Esophagus mucosa (tissue), 1 donor: ENCODE data around the gene NAA30. TPM values are rescaled to one million over a fixed set of nuclear protein-coding genes. Genes with fewer than 3 reads are reported as not detected.
"Not testable (repeated sequence)": the region's sequence is repeated elsewhere in the genome, so short reads cannot be mapped to it uniquely, and the experiment has no call there.

Experiments used
- ATAC-seq: fragments of 200-7000 bp; cut with Tn5 transposase; one replicate; pipeline ENCODE4 v1.9.1; 2020
- total RNA-seq: library from RNA; stranded (reverse); gene quantifications from one replicate; pipeline ENCODE4 v1.2.4, GENCODE V29; 2023
- donor health status: DM: yes; HTN: yes; CAD: no.

Gene NAA30
- 10.5 TPM for total RNA-seq

- peak; percentile 97 for ATAC-seq
These were observed at the start of gene NAA30 for GRCh38 chr14:57390037-57390805. TSS of gene NAA30 (plus strand) at chr14:57390586. CDS start at chr14:57390958, 372 bp downstream.

DNA sequence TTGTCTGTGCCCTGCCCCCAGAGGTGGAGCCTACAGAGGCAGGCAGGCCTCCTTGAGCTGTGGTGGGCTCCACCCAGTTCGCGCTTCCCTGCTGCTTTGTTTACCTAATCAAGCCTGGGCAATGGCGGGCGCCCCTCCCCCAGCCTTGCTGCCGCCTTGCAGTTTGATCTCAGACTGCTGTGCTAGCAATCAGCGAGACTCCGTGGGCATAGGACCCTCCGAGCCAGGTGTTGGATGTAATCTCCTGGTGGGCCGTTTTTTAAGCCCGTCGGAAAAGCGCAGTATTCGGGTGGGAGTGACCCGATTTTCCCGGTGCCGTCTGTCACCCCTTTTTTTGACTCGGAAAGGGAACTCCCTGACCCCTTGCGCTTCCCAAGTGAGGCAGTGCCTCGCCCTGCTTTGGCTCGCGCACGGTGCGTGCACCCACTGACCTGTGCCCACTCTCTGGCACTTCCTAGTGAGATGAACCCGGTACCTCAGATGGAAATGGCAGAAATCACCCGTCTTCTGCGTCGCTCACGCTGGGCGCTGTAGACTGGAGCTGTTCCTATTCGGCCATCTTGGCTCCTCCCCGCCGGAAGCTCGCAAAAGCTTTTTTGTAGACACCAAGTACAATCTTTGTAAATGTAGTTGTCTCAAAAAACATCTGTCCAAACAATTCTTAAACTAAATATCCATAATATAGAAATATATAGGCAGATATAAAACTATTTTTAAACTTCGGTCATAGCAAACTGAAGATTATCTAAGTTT lies 46.7 kb upstream of the NAA30 start:
- not testable (repeated sequence) for ATAC-seq

DNA sequence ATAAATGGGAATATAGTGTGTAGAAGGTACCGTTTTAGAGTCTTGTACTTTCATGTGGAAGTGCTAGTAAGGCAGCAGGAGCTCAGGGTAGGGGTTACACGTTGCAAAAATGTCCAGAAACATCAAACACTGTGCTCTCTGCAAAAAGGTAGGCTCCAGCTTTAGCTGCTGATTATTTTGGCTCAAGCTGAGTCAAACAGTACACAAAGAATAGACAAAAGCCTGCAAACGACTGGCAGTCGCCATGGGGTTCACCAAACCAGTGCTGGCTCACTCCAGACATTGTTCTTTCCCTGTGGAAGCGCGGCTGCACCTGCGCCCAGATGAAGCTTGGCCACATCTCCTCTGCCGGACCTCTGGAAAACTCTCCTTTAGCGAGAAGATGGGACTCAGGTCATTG lies 45.3 kb upstream of the NAA30 start:
- no peak for ATAC-seq

GRCh38 chr14:57346741-57347140 lies 43.6 kb upstream of the NAA30 start:
- no peak for ATAC-seq

DNA sequence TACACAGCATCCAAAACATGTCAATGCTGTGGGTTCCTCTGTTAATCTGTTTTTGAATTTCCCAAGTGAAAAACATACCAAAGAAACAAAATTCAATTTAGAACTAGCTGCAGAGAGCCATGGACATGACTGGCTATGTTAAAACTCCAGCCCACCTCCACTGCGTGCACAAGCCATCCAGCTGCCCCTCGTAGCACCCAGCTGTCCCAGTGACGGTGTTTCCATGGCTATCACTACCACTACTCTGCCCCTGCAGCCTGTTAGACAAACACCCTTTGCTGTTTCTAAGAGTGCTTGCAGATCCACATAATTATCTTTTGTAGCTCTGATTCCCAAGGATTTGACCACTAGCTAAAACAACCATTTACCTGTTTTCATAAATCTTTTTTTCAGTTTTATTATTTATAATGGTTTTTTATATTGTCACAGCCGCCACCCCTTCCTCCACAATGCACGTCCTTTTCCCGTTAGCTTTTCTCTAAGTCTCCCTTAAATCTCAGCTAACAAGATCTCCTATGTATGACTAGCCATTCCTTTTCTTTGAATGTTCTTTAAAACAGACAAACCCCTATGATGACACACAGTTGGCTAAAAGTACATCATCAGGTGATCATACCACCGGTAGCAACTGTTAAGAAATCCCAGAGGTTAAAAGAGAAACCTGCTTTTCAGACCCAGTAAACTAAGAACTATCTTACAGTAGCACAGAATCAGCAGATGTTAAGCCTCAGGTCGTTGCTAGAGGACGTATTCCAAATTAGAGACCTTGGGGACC lies 37.8 kb upstream of the NAA30 start:
- ATAC-seq, result no peak

- no peak for ATAC-seq
These were observed 35.1 kb upstream of the NAA30 start for GRCh38 chr14:57355081-57355800.

- no peak for ATAC-seq
These were observed 28.0 kb upstream of the NAA30 start for GRCh38 chr14:57362361-57362760.

DNA sequence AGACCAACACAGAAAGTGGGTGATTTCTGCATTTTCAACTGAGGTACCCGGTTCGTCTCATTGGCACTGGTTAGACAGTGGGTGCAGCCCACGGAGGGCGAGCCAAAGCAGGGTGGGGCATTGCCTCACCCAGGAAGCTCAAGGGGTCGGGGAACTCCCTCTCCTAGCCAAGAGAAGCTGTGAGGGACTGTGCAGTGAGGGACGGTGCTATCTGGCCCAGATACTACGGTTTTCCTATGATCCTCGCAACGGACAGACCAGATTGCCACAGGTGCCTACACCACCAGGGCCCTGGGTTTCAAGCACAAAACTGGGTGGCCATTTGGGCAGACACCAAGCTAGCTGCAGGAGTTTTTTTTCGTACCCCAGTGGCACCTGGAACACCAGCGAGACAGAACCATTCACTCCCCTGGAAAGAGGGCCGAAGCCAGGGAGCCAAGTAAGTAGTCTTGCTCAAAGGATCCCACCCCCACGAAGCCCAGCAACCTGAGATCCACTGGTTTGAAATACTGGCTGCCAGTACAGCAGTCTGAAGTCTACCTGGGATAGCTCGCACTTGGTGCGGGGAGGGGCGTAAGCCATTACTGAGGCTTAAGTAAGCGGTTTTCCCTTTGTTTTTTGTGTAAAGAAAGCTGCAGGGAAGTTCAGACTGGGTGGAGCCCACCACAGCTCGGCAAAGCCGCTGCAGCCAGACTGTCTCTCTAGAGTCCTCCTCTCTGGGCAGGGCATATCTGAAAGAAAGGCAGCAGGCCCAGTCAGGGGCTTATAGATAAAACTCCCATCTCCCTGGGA lies 25.5 kb upstream of the NAA30 start:
- ATAC-seq, result no peak

DNA sequence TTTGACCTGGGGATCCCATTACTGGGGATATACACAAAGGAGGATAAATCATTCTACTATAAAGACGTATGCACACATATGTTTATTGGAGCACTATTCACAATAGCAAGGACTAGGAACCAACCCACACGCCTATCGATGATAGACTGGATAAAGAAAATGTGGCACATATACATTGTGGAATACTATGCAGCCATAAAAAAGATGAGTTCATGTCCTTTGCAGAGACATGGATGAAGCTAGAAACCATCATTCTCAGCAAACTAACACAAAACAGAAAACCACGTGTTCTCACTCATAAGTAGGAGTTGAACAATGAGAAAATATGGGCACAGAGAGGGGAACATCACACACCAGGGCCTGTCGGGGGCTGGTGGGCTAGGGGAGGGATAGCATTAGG lies 20.2 kb upstream of the NAA30 start:
- ATAC-seq, result not testable (repeated sequence)

DNA sequence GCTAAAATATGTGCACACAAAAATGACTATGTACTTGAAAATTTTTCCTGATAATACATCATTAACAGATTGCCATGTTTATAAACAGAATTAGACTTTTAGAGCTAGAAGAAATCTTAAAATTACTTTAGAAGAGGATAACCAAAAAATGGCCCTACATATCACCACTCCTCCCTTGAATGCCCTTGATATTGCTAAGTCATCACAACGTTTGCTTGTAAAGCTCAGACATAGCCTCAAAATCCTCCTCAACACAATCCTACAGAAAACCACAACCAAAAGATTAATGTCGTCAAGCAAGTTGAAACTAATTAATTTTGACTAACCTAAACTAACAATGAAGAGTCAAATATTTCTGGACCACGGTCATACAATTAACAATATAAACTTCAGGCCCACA lies 19.4 kb upstream of the NAA30 start:
- ATAC-seq, result no peak

DNA sequence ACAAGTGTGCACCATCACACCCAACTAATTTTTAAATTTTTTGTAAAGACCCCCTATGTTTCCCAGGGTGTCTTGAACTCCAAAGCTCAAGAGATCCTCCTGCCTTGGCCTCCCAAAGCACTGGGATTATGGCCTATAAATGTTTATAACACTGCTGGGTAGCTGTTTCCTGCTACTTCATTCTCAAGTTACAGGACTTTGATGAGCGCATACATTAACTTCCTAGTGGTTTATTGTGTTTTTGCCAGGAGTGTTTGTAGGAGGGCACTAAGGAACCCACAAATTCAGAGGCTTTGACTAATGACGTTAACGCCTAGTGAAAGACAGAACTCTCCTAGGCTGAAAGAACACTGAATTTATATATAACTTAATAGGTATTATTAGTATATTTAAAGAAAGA lies 15.2 kb upstream of the NAA30 start:
- ATAC-seq, result no peak

GRCh38 chr14:57378661-57379060 lies 11.7 kb upstream of the NAA30 start:
- ATAC-seq, result no peak

GRCh38 chr14:57380935-57381334 lies 9.5 kb upstream of the NAA30 start:
- no peak for ATAC-seq

DNA sequence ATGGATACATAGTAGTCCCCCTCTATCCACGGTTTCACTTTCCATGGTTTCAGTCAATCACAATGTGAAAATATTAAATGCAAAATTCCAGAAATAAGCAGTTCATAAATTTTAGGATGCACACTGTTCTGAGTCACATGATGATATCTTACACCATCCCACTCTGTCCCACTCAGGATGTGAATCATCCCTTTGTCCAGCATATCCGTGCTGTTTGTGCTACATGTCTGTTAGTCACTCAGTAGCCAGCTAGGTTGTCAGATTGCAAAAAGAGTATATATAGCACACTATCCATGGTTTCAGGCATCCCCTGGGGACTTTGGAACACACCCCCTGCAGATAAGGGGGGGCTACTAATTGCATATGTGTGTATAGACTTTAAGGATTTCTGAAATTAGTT lies 8.1 kb upstream of the NAA30 start:
- ATAC-seq, result peak; percentile 50

DNA sequence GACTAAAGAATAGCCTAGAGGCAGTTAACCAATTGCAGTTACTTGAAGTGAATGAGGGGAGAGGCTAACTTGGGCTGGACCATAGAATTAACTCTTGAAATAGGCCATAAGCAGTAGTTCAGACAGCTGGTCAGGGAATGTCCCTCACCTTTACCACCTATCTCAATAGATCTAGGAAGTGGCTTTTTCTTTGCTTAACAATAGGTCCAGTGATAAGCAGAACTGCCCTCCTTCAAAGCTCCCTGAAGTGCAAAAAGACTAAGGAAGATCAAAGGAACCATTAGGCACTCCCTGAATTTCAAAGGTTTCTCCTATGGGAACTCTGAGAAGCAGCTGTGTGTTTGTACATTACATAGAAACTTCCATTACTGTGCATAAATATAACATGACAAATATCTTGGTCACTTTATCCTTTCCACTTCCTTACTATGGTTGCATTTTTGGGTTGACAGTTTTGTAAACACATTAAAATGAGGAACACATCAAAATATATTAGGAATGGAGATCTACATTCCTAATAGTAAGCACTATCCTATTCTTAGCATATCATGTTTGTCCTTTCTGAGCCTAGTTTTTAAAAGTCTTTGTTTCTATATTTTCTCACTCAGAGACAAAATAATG lies 7.2 kb upstream of the NAA30 start:
- no peak for ATAC-seq

GRCh38 chr14:57388067-57388466 lies 2.3 kb upstream of the NAA30 start:
- ATAC-seq, result no peak

DNA sequence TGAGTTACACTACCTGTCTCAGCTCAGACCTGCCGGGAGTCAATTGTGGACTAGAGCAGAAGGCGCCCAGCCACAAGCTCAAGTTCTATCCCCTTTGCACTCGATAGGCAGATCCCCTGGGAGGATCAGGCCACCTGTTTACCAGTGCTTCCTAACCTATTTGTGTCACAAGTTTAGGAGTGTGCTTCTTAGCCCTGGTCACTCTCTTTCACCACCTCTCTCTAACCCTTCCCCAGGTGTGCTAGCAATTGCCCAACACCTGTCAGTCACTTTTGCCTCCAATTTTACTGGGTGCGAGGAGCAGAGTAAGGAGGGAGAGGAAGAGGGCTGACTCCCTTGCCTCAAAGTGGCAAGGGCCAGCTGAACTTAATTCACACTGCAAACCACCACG lies 745 bp upstream of the NAA30 start:
- peak; percentile 3 for ATAC-seq

DNA sequence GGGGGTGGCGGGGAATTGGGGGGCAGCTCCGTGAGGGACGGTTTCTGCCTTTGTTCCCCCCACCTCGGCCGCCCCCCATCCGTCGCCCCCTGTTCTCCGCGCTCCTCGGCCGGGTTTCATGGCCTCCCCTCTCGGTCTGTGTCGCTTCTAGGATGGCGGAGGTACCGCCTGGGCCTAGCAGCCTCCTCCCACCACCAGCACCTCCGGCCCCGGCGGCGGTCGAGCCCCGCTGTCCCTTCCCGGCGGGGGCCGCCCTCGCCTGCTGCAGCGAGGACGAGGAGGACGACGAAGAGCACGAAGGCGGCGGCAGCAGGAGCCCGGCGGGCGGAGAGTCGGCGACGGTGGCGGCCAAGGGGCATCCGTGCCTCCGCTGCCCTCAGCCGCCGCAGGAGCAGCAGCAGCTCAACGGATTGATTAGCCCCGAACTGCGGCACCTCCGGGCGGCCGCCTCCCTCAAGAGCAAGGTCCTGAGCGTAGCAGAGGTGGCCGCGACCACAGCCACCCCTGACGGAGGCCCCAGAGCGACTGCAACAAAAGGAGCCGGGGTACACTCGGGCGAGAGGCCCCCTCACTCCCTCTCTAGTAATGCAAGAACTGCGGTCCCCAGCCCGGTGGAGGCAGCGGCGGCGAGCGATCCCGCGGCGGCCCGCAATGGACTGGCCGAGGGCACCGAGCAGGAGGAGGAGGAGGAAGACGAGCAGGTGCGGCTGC lies 575 bp downstream of the NAA30 start:
- peak; percentile 60 for ATAC-seq

DNA sequence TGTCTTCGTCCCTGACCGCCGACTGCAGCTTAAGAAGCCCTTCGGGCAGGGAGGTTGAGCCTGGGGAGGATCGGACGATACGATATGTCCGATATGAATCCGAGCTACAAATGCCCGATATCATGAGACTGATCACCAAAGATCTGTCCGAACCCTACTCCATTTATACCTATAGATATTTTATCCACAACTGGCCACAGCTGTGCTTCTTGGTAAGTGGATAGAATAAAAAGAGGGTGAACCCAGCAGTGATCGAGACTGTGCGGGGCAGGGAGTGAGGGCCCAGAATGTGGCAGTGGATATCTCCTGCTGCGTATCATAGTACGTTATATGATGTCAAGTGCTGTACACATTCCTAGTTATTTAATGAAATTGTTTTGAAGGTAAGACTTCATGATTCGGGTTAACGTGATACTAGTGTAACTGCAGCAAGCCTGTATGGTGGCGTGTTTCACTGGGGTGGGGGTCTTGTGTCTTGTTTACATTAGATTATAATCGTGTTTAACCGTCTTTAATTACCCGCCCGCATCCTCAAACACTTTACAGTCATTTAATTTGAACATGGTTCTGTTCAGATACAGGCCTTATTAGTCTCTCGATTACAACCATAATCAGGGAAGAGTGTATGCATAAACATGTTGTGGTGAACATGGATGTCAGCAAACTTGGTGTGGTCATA lies 1.3 kb downstream of the NAA30 start:
- ATAC-seq, result no peak

DNA sequence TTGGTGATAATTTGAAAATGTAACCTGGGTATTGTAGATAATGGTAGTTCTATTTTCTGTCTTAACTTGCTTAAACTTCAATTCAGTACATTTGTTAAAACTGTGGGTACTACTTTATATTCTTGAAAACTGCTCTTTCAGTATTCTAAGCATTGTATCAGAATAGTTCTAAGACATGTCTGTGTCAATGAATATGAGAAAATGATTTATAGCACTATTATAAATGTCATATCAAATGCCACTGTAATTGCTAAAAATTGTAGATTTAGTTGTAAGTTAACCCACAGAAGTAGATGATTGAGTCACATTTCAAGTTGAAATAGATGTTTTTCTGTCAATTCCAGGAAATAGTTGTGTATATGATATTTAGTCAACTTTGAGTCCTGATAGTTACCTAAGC lies 2.4 kb downstream of the NAA30 start:
- ATAC-seq, result no peak
